CD4-positive, alpha-beta T cell treated with Interleukin-6 for 4 hours (primary cell): ENCODE measurements around the gene ALK.

ENCODE experiments used
- DNase-seq: peaks from one replicate; pipeline ENCODE4 v3.0.0-alpha.2; 2020; ENCODE audit warnings: mixed read lengths

The ALK gene

DNA sequence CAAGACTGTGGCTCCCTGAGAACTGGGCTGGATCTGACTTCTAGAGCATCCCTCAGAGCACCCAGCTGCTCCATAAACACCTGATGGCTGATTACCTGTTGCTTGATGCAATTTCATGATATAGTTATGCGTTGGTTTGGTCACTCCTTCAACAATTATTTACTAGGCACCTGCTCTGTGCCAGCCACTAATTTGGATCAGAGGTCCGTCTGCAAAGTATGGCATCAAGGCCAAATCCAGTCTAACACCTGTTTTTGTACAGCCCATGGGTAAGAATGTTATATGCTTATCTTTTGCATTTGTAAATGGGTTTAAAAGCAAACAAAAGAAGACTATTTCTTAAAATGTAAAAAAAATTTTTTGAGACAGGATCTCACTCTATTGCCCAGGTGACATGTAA lies 348.2 kb downstream of the ALK start:
- no peak for DNase-seq

DNA sequence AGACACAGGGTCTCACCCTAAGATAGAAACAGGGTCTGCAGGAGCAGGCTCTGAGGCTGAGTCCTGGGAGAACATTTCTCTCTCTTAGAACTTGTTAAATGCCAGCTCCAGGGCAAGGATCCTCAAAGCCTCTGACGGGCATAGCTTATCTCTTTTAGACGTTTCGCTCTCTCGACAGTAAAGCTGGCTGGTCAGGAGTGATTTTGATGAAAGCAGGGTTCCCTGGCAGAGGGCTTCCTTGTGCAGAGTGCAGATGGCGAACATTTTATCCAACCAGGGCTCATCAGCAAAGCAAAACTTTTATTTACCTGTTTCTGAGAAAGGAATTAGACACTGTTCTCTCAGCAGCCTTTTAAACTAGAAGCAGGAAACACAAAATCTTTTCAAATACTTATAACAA lies 350.8 kb downstream of the ALK start:
- no peak for DNase-seq

DNA sequence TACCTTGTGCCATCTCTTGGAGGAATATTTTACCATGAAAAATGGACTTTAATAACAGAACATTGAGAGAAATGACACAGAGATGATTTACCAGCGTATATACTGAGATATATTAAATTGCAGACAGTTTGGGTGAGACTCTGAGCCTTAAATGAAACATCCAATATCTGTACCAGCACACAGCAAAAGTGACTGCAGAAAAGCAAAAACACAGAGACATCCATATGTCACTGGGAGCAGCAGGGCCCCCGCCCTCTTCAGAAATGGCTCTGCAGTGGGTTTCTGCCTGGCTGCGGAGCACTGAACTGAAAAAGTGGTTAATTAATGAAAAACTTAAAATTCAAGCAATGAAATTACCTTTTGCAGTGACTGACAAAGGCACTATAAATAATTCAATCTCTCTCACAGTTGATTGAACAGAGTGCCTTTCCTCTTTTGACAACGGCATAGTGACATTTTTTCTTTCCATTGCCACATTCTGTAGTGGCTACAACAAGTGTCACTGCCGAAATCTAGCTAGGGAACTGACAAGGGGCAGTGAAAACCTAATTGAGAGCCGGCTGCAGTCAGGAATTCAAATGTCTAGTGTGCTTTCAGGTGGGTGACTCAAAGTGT lies 353.4 kb downstream of the ALK start:
- DNase-seq: no peak

DNA sequence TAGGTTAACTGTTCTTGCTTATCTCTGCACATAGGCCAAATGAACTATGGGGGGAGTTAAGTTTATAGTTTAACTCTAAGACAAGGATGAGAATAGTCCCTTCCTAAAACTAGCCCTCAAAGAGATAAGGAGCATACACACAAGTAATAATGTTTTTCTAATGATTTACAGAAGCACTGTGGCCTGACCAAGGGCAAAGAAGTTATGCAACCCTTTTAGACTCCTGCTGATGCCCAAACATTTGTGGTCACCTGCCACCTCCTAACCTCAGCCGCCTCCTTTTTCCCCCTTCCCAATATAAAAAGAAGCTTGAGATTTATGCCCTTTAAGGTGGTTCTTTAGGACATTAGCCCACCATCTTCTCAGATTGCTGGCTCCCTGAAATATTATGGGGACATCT lies 357.7 kb downstream of the ALK start:
- no peak for DNase-seq

DNA sequence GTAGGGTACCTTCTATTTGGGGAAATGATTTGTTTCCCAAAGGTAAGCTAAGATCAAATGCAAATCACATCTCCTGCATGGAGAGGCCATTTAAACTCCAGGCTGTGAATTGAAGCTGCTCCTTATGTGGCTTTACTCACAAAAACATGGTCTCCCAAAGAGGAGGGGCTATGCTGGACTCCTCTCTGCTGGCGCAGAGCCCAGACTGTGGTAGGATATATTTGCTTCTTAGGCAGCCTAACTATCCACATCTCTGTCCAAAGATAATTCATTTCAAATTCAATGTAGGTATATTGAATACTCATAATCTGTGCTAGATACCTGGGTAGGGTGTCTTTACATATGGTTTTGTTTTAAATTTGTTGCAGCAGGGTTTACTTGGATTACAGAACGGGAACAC lies 358.5 kb downstream of the ALK start:
- no peak for DNase-seq

DNA sequence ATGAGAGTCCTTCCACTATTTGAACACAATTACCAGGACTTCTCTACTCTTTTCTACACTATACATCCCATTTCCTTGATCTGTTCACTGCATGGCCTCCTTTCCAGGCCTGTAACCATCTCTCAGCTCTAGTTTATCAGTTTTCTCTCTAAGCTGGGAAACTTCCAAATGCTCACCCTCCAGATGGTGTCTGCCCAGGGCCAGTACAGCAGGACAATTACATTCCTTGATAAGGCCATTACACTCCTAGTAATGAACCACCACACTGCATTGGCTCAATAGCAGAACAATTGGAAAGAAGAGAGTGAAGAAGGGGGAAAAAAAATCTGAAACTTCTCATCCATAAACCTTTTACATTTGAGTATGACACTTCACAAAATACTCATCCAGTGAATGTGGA lies 359.1 kb downstream of the ALK start:
- no peak for DNase-seq

DNA sequence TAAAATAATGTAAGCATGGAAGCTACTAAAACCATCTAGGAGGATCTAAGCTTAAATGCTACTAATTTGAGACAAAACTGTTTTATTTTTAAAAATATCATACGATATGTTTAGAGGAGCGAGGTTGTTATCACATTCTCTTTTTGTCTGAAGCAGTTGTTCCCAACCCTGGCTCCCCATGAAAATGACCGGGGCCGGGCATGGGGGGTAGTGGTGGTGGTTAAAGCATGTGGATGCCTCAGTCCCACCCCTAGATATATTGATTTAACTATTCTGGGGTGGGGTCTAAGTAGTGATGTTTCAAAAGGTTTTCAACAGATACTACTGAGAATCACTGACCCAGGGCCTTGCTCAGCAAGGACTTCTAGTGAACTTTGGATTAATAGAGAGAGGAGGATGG lies 359.8 kb downstream of the ALK start:
- no peak for DNase-seq

DNA sequence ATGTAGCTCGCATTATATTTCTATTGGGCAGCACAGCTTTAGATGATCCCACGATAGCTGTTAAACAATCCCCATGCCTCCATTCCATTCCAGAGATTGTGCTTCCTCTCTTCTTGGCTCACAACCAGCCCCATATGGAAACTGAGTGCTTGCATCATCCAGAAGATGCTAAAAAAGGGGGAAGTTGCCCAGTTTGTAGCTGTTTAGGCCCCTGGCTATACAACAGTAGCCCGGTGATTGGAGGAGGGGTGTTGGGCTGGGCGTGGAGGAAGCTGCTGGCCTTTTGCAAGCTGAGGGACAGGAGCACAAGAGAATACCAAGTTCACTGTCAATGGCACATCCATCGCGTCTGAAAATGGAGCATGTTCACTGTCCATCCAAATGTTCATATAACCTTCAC lies 360.2 kb downstream of the ALK start:
- no peak for DNase-seq

GRCh38 chr2:29560566-29560965 lies 360.8 kb downstream of the ALK start:
- no peak for DNase-seq

DNA sequence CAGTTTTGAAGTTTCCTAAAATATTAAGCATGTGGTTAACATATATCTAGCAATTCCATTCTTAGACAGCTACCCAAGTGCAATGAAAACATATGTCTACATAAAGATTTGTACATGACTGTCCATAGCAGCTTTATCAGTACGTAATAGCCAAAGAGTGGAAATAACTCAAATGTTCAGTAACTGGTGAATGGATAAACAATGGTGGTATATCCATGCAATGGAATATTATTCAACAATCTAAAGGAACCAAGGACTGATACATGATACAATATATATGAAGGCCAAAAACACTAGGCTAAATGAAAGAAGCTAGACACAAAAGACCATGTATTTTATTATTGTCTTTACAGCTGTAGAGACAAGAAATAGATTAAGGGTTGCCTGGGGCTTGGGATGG lies 361.4 kb downstream of the ALK start:
- DNase-seq: no peak

- DNase-seq: no peak
Measured at GRCh38 chr2:29559578-29559977, 361.8 kb downstream of the ALK start.

DNA sequence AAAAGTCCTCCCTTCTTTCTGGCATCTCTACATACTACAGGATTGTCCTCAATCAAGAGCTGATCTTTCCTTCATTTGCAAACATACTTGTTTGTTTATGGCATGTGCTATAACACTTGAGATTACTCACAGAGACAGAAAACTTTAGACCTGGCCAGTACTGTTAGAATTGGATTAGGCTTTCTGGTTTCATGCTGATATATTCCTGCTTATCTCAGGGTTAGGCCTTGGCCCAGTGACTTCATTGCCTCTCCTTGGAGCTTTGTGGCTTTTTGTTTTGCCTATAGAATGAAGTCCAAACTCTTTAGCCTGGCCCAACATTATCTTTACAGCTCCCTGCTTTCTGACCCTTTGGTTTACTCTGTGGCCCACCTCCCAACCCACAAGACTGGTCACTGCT lies 363.3 kb downstream of the ALK start:
- DNase-seq: no peak

DNA sequence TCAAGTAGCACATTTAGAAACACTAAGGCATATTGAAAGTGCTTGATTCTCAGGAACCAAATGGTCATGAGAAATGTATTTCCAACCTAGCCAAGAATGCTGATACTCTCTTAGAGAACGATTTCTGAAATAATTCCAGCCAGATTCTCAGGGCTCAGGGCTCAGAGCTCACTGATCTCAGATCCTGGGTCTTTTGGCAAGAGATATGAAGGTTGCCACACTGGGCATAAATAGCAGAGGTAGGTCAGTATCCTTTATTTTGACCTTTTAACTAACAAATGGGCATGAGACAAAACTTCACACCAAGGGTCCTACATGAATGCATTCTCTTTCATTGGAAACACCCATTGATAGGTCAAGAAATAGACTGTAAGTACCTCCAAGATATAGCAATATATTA lies 364.1 kb downstream of the ALK start:
- DNase-seq: no peak

GRCh38 chr2:29549069-29549380 lies 372.4 kb downstream of the ALK start:
- DNase-seq: no peak

- DNase-seq: no peak
Measured at GRCh38 chr2:29544917-29545316, 376.5 kb downstream of the ALK start.

- DNase-seq: no peak
Measured at GRCh38 chr2:29544031-29544430, 377.4 kb downstream of the ALK start.

GRCh38 chr2:29535188-29535587 lies 386.2 kb downstream of the ALK start:
- no peak for DNase-seq

- no peak for DNase-seq
Measured at GRCh38 chr2:29532436-29532835, 388.9 kb downstream of the ALK start.

GRCh38 chr2:29531626-29532025 lies 389.8 kb downstream of the ALK start:
- DNase-seq: no peak

DNA sequence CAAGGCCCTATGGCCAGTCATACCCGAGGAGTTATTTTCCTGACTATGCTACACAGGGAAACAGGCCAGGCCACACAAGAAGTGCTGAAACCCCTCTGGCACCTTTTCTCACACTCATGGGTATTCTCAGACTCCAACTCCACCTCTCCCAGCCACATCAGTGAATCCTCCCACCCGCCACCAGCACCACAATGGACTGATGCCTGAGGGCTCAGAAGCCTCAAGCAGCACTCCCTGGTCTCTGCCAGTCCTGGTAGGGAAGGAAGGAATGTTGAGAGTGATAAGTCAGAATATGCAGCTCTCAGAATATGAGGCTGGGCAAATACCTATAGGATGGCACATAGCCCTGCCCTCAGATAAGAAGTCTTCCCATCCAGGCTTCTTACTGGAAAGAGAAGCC lies 391.1 kb downstream of the ALK start:
- DNase-seq: no peak

DNA sequence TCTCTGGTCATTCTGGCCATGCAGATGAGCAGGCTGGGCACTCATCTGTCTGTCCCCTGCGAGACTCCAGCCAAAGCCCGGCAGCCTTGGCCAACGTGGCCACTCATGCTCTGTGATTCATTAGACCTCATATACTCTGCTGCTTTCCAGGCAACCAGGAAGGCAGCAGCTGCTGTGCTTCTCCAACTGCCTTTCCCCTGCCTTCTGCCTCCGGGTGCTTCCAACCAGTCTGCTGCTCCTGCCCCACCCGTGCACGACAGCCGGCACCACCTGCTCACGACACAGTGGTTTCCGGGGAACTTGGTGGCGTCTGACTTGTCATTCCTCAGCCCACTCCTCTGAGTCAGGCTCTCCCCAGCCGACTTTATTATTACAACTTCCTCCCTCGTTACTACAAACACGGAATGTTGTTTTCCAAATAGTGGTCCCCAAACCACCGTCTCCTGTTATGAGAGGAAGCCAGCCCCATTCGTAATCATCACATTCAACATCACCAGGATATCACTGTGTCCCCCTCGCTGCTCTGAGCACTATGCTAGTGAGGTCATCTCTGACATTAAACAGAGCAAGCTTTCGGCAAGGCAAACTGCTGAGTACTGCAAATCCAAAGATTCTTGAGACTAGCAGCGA lies 392.4 kb downstream of the ALK start:
- DNase-seq: no peak

- no peak for DNase-seq
Measured at GRCh38 chr2:29528371-29528770, 393.0 kb downstream of the ALK start.

DNA sequence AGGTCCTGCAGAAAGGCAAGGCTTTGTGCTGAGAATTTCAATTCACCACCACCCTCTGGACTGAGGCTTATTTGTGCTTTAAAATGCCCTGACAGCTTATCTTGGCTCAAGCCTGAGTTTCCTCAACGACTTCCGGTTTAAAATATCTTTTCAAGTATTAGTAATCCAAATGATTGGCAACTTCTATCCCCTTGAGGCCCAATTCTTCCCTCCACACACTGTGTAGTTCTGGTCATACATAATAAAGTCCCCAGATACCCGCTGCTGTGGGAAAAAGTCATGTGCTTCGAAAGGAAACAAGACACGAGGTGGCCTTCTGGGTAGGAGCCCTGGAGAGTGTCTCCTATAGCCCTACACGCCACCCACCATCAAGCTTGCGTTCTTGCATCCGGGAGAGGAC lies 393.4 kb downstream of the ALK start:
- no peak for DNase-seq

- no peak for DNase-seq
Measured at GRCh38 chr2:29526587-29527586, 394.5 kb downstream of the ALK start.
